ENCODE data around the gene ARMC10.
"Not testable (repeated sequence)": the region's sequence is repeated elsewhere in the genome, so short reads cannot be mapped to it uniquely, and the experiment has no call there.

Gene ARMC10

DNA sequence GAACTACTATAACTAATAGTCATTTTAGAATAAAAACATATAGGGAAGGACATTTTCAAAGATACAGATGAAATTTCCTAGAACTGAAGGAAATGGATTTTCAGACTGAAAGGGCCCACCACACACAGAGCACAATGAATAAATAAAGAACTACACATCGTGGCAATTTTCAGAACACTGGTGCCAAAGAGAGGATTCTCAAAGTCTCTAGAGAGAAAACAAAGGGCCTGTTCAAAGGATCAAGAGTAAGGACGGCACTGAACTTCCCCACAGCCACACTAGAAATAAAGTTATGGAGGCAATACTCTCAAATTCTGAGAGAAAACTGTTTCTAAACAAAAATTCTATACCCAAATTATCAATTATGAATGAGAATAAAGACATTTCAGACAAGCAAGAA is 52.1 kb downstream of the ARMC10 start:
- peaks cover 39% of the 10 kb centered on the region for H3K36me3 ChIP-seq (ENCODE audit: insufficient read depth, low read depth, low read length)
- H3K9ac ChIP-seq (ENCODE audit: low read depth, low read length), result no peak overlapping the region
- no peaks in the 10 kb centered on the region for H3K27me3 ChIP-seq (ENCODE audit: insufficient read depth, low read length)
- no peak overlapping the region for H3K27ac ChIP-seq (ENCODE audit: low read length)
- no peaks in the 10 kb centered on the region for H3K4me1 ChIP-seq (ENCODE audit: insufficient read depth, low read length)
- H3K9me3 ChIP-seq (ENCODE audit: insufficient read depth, low read depth, low read length), result no peaks in the 10 kb centered on the region
- no peak overlapping the region for H3K4me3 ChIP-seq (ENCODE audit: low read length)

DNA sequence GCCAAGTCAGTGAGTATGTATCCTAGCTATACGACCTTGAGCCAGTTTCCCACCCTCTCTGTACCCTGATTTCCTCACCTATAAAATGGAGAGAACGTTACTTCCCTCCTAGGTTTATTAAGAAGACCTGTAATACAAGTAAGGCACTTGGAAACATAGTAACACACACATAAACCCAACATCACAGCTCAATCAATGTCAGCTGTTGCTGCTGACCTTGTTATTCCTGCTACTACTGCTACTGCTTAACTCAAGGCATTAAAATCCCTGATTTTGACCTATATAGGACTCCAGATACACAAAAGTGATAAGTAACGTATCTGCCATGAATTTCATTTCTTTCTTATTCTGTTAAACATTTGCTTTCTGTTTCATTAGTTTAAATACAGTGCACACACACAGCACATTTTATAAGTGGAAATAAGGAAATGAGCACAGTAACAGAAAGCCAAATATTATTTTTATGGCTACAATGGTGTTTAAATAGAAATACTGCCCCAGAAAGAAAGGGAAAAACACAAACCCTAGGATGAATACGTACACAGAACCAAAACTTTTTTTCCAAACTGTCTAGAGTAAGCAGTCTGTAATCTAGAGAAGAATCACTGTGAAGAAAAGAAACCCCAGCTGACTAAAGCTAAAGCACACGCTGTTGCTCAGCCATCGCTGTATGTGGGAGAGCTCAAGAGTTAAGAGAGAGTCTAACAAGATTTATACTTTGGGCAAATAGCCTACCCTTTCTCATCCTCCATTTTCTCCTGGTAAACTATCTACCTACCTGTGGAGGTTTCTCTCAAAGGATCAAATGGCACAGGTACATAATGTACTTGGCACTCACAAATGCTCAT is 55.0 kb downstream of the ARMC10 start:
- Histone ChIP-seq H3K27me3 (ENCODE audit: insufficient read depth, low read length) (no peaks in the 10 kb centered on the region), H3K36me3 (ENCODE audit: insufficient read depth, low read depth, low read length) (peaks cover 28% of the 10 kb centered on the region), H3K4me1 (ENCODE audit: insufficient read depth, low read length) (peaks cover 3% of the 10 kb centered on the region), H3K9ac (ENCODE audit: low read depth, low read length) (no peak overlapping the region), H3K4me3 (ENCODE audit: low read length) (no peak overlapping the region), H3K27ac (ENCODE audit: low read length) (no peak overlapping the region), H3K9me3 (ENCODE audit: insufficient read depth, low read depth, low read length) (no peaks in the 10 kb centered on the region)

DNA sequence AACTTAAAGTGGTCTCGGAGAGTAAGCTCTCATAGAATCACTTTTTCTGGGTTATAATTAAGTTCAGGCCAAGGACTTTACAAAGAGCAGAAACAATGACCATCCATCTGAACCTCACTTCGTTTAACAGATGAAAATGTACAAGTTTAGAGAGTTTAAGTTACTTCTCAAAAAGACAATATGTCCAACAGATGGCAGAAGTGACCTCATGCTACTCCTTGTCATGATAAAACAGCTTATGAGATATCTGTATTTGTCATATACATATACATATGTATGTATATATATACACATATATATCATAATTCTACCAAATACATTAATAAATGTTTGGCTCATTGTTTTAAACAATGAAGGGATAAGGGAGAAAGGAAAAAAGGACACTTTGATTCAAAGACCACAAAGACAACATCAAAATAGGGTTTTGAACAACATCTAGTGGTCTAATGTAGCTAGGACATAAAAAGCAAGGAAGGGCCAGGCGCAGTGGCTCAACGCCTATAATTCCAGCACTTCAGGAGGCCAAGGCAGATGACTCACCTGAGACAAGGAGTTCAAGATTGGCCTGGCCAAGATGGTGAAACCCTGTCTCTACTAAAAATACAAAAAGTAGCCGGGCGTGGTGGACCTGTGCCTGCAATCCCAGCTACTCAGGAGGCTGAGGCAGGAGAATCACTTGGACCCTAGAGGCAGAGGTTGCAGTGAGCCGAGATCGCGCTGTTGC is 56.1 kb downstream of the ARMC10 start:
- H3K36me3 ChIP-seq (ENCODE audit: insufficient read depth, low read depth, low read length), result peaks cover 22% of the 10 kb centered on the region
- H3K4me3 ChIP-seq (ENCODE audit: low read length), result no peak overlapping the region
- no peaks in the 10 kb centered on the region for H3K27me3 ChIP-seq (ENCODE audit: insufficient read depth, low read length)
- no peaks in the 10 kb centered on the region for H3K9me3 ChIP-seq (ENCODE audit: insufficient read depth, low read depth, low read length)
- H3K4me1 ChIP-seq (ENCODE audit: insufficient read depth, low read length), result peaks cover 7% of the 10 kb centered on the region
- no peak overlapping the region for H3K27ac ChIP-seq (ENCODE audit: low read length)
- H3K9ac ChIP-seq (ENCODE audit: low read depth, low read length), result no peak overlapping the region

GRCh38 chr7:103132995-103133688 is 58.2 kb downstream of the ARMC10 start:
- H3K9ac ChIP-seq (ENCODE audit: low read depth, low read length), result no peak overlapping the region
- peaks cover 4% of the 10 kb centered on the region; the same call in 1 of the 2 replicates for H3K36me3 ChIP-seq (ENCODE audit: insufficient read depth, low read depth, low read length)
- H3K27ac ChIP-seq (ENCODE audit: low read length), result no peak overlapping the region
- H3K4me3 ChIP-seq (ENCODE audit: low read length), result no peak overlapping the region
- no peaks in the 10 kb centered on the region for H3K27me3 ChIP-seq (ENCODE audit: insufficient read depth, low read length)
- H3K9me3 ChIP-seq (ENCODE audit: insufficient read depth, low read depth, low read length), result no peaks in the 10 kb centered on the region
- H3K4me1 ChIP-seq (ENCODE audit: insufficient read depth, low read length), result peaks cover 7% of the 10 kb centered on the region

GRCh38 chr7:103134836-103135554 is 60.1 kb downstream of the ARMC10 start:
- Histone ChIP-seq H3K4me3 (ENCODE audit: low read length) (no peak overlapping the region), H3K27me3 (ENCODE audit: insufficient read depth, low read length) (no peaks in the 10 kb centered on the region), H3K4me1 (ENCODE audit: insufficient read depth, low read length) (peaks cover 7% of the 10 kb centered on the region), H3K9ac (ENCODE audit: low read depth, low read length) (no peak overlapping the region), H3K27ac (ENCODE audit: low read length) (no peak overlapping the region), H3K36me3 (ENCODE audit: insufficient read depth, low read depth, low read length) (no peaks in the 10 kb centered on the region), H3K9me3 (ENCODE audit: insufficient read depth, low read depth, low read length) (no peaks in the 10 kb centered on the region)

- H3K36me3 ChIP-seq (ENCODE audit: insufficient read depth, low read depth, low read length), result no peaks in the 10 kb centered on the region
- H3K4me3 ChIP-seq (ENCODE audit: low read length), result no peak overlapping the region
- no peaks in the 10 kb centered on the region for H3K9me3 ChIP-seq (ENCODE audit: insufficient read depth, low read depth, low read length)
- H3K27ac ChIP-seq (ENCODE audit: low read length), result no peak overlapping the region
- no peak overlapping the region for H3K9ac ChIP-seq (ENCODE audit: low read depth, low read length)
- no peaks in the 10 kb centered on the region for H3K27me3 ChIP-seq (ENCODE audit: insufficient read depth, low read length)
- peaks cover 6% of the 10 kb centered on the region; the same call in 1 of the 2 replicates for H3K4me1 ChIP-seq (ENCODE audit: insufficient read depth, low read length)
These were observed 65.1 kb downstream of the ARMC10 start for GRCh38 chr7:103140061-103140460.

DNA sequence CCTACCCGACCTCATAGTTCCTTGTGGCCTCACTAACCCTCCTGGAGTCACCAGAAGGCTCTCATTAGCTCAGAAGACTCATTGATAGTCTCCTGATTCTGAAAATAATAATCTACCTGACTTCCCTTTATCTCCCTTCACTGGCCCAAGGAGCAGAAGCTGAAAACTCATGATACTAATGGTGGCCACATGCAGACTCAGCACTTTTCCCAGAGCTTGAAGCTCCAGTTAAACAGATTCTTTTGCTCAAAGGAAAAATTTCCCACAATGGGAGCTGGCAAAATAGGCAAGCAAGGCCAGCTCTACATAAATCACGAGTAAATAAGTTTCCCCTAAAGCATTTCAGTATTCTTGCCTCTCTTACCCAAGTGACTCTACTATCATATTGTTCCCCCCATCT is 65.7 kb downstream of the ARMC10 start:
- Histone ChIP-seq H3K9ac (ENCODE audit: low read depth, low read length) (no peak overlapping the region), H3K4me3 (ENCODE audit: low read length) (no peak overlapping the region), H3K27ac (ENCODE audit: low read length) (no peak overlapping the region), H3K9me3 (ENCODE audit: insufficient read depth, low read depth, low read length) (no peaks in the 10 kb centered on the region), H3K27me3 (ENCODE audit: insufficient read depth, low read length) (no peaks in the 10 kb centered on the region), H3K36me3 (ENCODE audit: insufficient read depth, low read depth, low read length) (no peaks in the 10 kb centered on the region), H3K4me1 (ENCODE audit: insufficient read depth, low read length) (peaks cover 3% of the 10 kb centered on the region; the same call in 1 of the 2 replicates)

DNA sequence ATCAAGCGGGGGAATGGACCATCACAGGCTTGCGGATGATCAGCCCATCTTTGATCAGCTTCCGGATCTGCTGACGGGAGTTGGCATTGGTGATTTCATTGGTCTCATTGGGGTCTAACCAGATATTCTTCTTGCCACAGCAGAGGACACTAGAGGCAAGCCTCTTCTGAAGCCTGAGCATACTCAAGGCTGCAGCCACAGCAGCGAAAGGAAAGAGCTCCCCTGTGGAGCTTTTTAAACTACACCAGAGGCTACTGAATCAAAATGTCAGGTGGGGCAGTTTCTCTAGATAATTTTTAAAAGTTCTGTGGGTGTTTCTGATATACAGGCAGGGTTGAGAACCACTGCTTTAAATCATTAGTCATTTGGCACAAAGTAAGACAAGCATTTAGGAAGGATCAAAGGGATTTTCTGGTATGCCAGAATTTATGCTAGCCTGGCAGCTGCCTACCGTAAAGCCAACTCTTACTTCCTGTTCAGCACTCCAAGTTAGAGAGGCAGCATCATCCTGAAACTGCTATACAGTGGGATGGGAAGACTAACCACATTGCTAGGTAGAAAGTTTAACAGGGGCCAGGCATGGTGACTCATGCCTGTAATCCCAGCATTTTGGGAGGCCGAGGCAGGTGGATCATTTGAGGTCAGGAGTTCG is 66.9 kb downstream of the ARMC10 start:
- no peaks in the 10 kb centered on the region for H3K9me3 ChIP-seq (ENCODE audit: insufficient read depth, low read depth, low read length)
- no peaks in the 10 kb centered on the region for H3K27me3 ChIP-seq (ENCODE audit: insufficient read depth, low read length)
- no peak overlapping the region for H3K9ac ChIP-seq (ENCODE audit: low read depth, low read length)
- H3K4me1 ChIP-seq (ENCODE audit: insufficient read depth, low read length), result peaks cover 3% of the 10 kb centered on the region; the same call in 1 of the 2 replicates
- H3K36me3 ChIP-seq (ENCODE audit: insufficient read depth, low read depth, low read length), result no peaks in the 10 kb centered on the region
- H3K27ac ChIP-seq (ENCODE audit: low read length), result no peak overlapping the region
- no peak overlapping the region for H3K4me3 ChIP-seq (ENCODE audit: low read length)

- H3K27ac ChIP-seq (ENCODE audit: low read length), result no peak overlapping the region
- H3K4me3 ChIP-seq (ENCODE audit: low read length), result no peak overlapping the region
- no peaks in the 10 kb centered on the region for H3K9me3 ChIP-seq (ENCODE audit: insufficient read depth, low read depth, low read length)
- H3K27me3 ChIP-seq (ENCODE audit: insufficient read depth, low read length), result no peaks in the 10 kb centered on the region
- no peaks in the 10 kb centered on the region for H3K36me3 ChIP-seq (ENCODE audit: insufficient read depth, low read depth, low read length)
- H3K9ac ChIP-seq (ENCODE audit: low read depth, low read length), result no peak overlapping the region
- H3K4me1 ChIP-seq (ENCODE audit: insufficient read depth, low read length), result peaks cover 8% of the 10 kb centered on the region; the same call in 1 of the 2 replicates
These were observed 67.6 kb downstream of the ARMC10 start for GRCh38 chr7:103142494-103142893.

DNA sequence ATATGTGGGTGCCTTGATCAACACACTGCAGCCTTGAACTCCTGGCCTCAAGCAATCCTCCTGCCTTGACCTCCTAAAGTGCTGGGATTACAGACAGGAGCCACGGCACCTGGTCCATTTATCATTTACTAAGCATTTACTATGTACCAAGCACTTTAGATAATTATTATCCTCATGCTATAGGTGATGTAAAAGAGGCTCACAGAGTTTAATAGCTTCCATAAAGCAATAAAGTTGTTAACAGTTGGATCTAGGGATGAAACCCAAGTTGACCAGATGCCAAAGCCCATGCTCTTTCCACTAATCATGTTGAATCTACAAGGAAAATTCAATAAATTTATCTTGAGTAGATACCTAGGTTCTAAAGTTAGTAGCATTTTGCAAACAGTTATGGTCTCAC is 68.9 kb downstream of the ARMC10 start:
- no peaks in the 10 kb centered on the region for H3K36me3 ChIP-seq (ENCODE audit: insufficient read depth, low read depth, low read length)
- H3K4me3 ChIP-seq (ENCODE audit: low read length), result no peak overlapping the region
- no peaks in the 10 kb centered on the region for H3K9me3 ChIP-seq (ENCODE audit: insufficient read depth, low read depth, low read length)
- H3K9ac ChIP-seq (ENCODE audit: low read depth, low read length), result no peak overlapping the region
- H3K27ac ChIP-seq (ENCODE audit: low read length), result no peak overlapping the region
- H3K4me1 ChIP-seq (ENCODE audit: insufficient read depth, low read length), result peaks cover 9% of the 10 kb centered on the region; the same call in 1 of the 2 replicates
- H3K27me3 ChIP-seq (ENCODE audit: insufficient read depth, low read length), result no peaks in the 10 kb centered on the region

DNA sequence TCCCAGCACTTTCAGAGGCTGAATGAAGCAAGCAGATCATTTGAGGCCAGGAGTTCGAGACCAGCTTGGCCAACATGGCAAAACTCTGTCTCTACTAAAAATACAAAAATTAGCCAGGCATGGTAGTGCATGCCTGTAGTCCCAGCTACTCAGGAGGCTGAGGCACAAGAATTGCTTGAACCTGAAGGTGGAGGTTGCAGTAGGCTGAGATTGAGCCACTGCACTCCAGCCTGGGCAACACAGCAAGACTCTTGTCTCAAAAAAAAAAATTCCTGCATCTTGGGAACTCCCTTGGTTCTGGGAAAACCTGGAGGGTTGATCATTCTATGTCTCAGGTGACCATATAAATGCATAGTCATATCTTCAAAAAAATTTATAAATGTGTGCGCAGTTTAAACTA is 69.8 kb downstream of the ARMC10 start:
- not testable (repeated sequence) for H3K9me3 ChIP-seq (ENCODE audit: insufficient read depth, low read depth, low read length); H3K27ac ChIP-seq (ENCODE audit: low read length); H3K4me3 ChIP-seq (ENCODE audit: low read length); H3K4me1 ChIP-seq (ENCODE audit: insufficient read depth, low read length); H3K27me3 ChIP-seq (ENCODE audit: insufficient read depth, low read length); H3K9ac ChIP-seq (ENCODE audit: low read depth, low read length); H3K36me3 ChIP-seq (ENCODE audit: insufficient read depth, low read depth, low read length)

Measured in iPS-20b (cell line).